NCI-H748 treated with DMSO at 0.1 percent for 48 hours (cell line): Measurements from ENCODE around the gene ISL1.

Source experiments
- DNase-seq: peaks from one replicate; lab custom pipeline; 2025; lab: John Stamatoyannopoulos, UW

The ISL1 gene

GRCh38 chr5:51386916-51387883 is 4.0 kb downstream of the ISL1 start:
- DNase-seq = peak; percentile 25

GRCh38 chr5:51387884-51388275 is 4.6 kb downstream of the ISL1 start:
- DNase-seq = peak; percentile 87

GRCh38 chr5:51388488-51389287 is 5.4 kb downstream of the ISL1 start:
- DNase-seq = peak; percentile 43

- peak; percentile 49 for DNase-seq
Measured at GRCh38 chr5:51389288-51389576, 6.0 kb downstream of the ISL1 start.

- peak; percentile 20 for DNase-seq
Measured at GRCh38 chr5:51389577-51390463, 6.6 kb downstream of the ISL1 start.

GRCh38 chr5:51391175-51391574 is 7.9 kb downstream of the ISL1 start:
- peak; percentile 30 for DNase-seq

GRCh38 chr5:51392689-51393199 is 9.5 kb downstream of the ISL1 start:
- DNase-seq = no peak

- DNase-seq = no peak
Measured at GRCh38 chr5:51394609-51395008, 11.4 kb downstream of the ISL1 start.

- DNase-seq = no peak
Measured at GRCh38 chr5:51395245-51395644, 12.0 kb downstream of the ISL1 start.

GRCh38 chr5:51395666-51396356 is 12.6 kb downstream of the ISL1 start:
- DNase-seq = peak; percentile 72

GRCh38 chr5:51396797-51397196 is 13.5 kb downstream of the ISL1 start:
- no peak for DNase-seq

GRCh38 chr5:51397996-51398395 is 14.7 kb downstream of the ISL1 start:
- DNase-seq = no peak

GRCh38 chr5:51398875-51399642 is 15.8 kb downstream of the ISL1 start:
- DNase-seq = no peak

- no peak for DNase-seq
Measured at GRCh38 chr5:51399643-51400006, 16.4 kb downstream of the ISL1 start.

- no peak for DNase-seq
Measured at GRCh38 chr5:51404255-51404654, 21.0 kb downstream of the ISL1 start.

GRCh38 chr5:51411921-51412325 is 28.7 kb downstream of the ISL1 start:
- no peak for DNase-seq

GRCh38 chr5:51414516-51414915 is 31.3 kb downstream of the ISL1 start:
- DNase-seq = no peak

- DNase-seq = peak; percentile 16
Measured at GRCh38 chr5:51416149-51416548, 32.9 kb downstream of the ISL1 start.

- DNase-seq = no peak
Measured at GRCh38 chr5:51433052-51433710, 49.9 kb downstream of the ISL1 start.

- DNase-seq = no peak
Measured at GRCh38 chr5:51439232-51439631, 56.0 kb downstream of the ISL1 start.
